Keratinocyte (primary cell): ENCODE results near the gene PKD1. TPM values are rescaled to one million over a fixed set of nuclear protein-coding genes. Genes with fewer than 3 reads are reported as not detected.
A peak's percentile ranks its signal among the peaks of the same experiment; 100 is the strongest.

Experiments
- DNase-seq: peaks from one replicate; pipeline ENCODE4 v3.0.0-alpha.2; 2011; ENCODE audit warnings: low read depth, missing footprints, low spot score
- FAIRE-seq: peaks from 2 replicates; lab custom pipeline; 2011; peaks lifted over from hg19 to GRCh38; lab: Jason Lieb, UNC
- H2AFZ ChIP-seq: 2 replicates; pipeline ENCODE4 v1.6.0; 2012; ENCODE audit warnings: low read length, control low read depth, inconsistent platforms; ENCODE audit not compliant: control insufficient read depth
- H3K27ac ChIP-seq: 2 replicates; pipeline ENCODE4 v1.5.1; 2011; ENCODE audit warnings: low read length; ENCODE audit not compliant: control insufficient read depth, insufficient read depth
- H3K27me3 ChIP-seq: 3 replicates; pipeline ENCODE4 v1.6.0; 2011; ENCODE audit warnings: low read length; ENCODE audit not compliant: control insufficient read depth, insufficient read depth; ENCODE audit errors: extremely low read depth
- H3K36me3 ChIP-seq, 2 experiments: 2 replicates in 1 of 2; 3 replicates in 1 of 2; pipeline ENCODE4 v1.5.1; 2011; ENCODE audit warnings: low read length in 2 of 2, mild to moderate bottlenecking in 1 of 2; ENCODE audit not compliant: control insufficient read depth in 2 of 2, insufficient read depth in 2 of 2; ENCODE audit errors: extremely low read depth in 1 of 2
- H3K4me1 ChIP-seq: 3 replicates; pipeline ENCODE4 v1.5.1; 2011; ENCODE audit warnings: low read length; ENCODE audit not compliant: control insufficient read depth, insufficient read depth; ENCODE audit errors: extremely low read depth
- H3K4me2 ChIP-seq: 3 replicates; pipeline ENCODE4 v1.6.0; 2011; ENCODE audit warnings: low read depth, low read length; ENCODE audit not compliant: control insufficient read depth, insufficient read depth; ENCODE audit errors: extremely low read depth
- H3K4me3 ChIP-seq, 3 experiments: fragments of 200-600 bp in 1 of 3; sonication (generic) in 1 of 3; 2 replicates in 2 of 3; 3 replicates in 1 of 3; pipeline ENCODE4 v1.5.1; 2011 to 2016; ENCODE audit warnings: low read length in 3 of 3, mild to moderate bottlenecking in 3 of 3, control low read depth in 2 of 3, inconsistent platforms in 1 of 3, low read depth in 1 of 3, mixed read lengths in 1 of 3, mixed run types in 1 of 3, moderate library complexity in 1 of 3; ENCODE audit not compliant: control insufficient read depth in 2 of 3, insufficient read depth in 2 of 3; ENCODE audit errors: extremely low read depth in 1 of 3
- H3K79me2 ChIP-seq: 2 replicates; pipeline ENCODE4 v1.6.0; 2012; ENCODE audit warnings: low read length; ENCODE audit not compliant: control insufficient read depth, insufficient read depth
- H3K9ac ChIP-seq: 3 replicates; pipeline ENCODE4 v1.6.0; 2011; ENCODE audit warnings: low read length; ENCODE audit not compliant: control insufficient read depth, insufficient read depth; ENCODE audit errors: extremely low read depth
- H3K9me1 ChIP-seq: 3 replicates; pipeline ENCODE4 v1.6.0; 2011; ENCODE audit warnings: low read length; ENCODE audit not compliant: control insufficient read depth, insufficient read depth; ENCODE audit errors: extremely low read depth
- H3K9me3 ChIP-seq: 2 replicates; pipeline ENCODE4 v1.5.1; 2012; ENCODE audit warnings: low read depth, low read length; ENCODE audit not compliant: control insufficient read depth
- H4K20me1 ChIP-seq: 3 replicates; pipeline ENCODE4 v1.6.0; 2011; ENCODE audit warnings: low read length; ENCODE audit not compliant: control insufficient read depth, insufficient read depth; ENCODE audit errors: extremely low read depth
- CTCF ChIP-seq, 3 experiments: IDR thresholded peaks in 1 of 3; conservative IDR thresholded peaks in 1 of 3; optimal IDR thresholded peaks in 1 of 3; 2 replicates in 2 of 3; 3 replicates in 1 of 3; pipeline versions ENCODE3 to v1.5.1; 2011; ENCODE audit warnings: low read length in 3 of 3, mild to moderate bottlenecking in 3 of 3, moderate library complexity in 2 of 3, control low read depth in 1 of 3, inconsistent platforms in 1 of 3; ENCODE audit not compliant: insufficient read depth in 2 of 3; ENCODE audit errors: extremely low read depth in 1 of 3
- EZH2 ChIP-seq: IDR thresholded peaks from one replicate; pipeline ENCODE4 v1.6.1; 2012; ENCODE audit warnings: inconsistent platforms, mild to moderate bottlenecking, low read length, moderate library complexity
- dilution Hi-C: fragments of 300-500 bp; cut with MboI; formaldehyde crosslinking; loops from one replicate; pipeline ENCODE4 v1.7.0; 2020; ENCODE audit warnings: low sequenced_read_pairs; ENCODE audit not compliant: extremely low pct_ligation_motif_present
- polyA plus RNA-seq, 5 experiments: library from polyadenylated mRNA; depleted of rRNA in 3 of 5; stranded (reverse) in 3 of 5; stranded (forward) in 1 of 5; unstranded in 1 of 5; fragments of >200 nt; gene quantifications; 1 replicate in 1 of 5; 2 replicates in 3 of 5; 3 replicates in 1 of 5; pipeline versions ENCODE4 v1.2.1 to v1.2.3, GENCODE V29; 2011 to 2012; ENCODE audit warnings: missing spikeins in 2 of 5, low read depth in 1 of 5, low replicate concordance in 1 of 5

Gene PKD1
- polyA plus RNA-seq, 1 donor (not counting 4 experiments of a cell fraction or from before 2014, with no cell fraction given) = 10.6 TPM

DNA sequence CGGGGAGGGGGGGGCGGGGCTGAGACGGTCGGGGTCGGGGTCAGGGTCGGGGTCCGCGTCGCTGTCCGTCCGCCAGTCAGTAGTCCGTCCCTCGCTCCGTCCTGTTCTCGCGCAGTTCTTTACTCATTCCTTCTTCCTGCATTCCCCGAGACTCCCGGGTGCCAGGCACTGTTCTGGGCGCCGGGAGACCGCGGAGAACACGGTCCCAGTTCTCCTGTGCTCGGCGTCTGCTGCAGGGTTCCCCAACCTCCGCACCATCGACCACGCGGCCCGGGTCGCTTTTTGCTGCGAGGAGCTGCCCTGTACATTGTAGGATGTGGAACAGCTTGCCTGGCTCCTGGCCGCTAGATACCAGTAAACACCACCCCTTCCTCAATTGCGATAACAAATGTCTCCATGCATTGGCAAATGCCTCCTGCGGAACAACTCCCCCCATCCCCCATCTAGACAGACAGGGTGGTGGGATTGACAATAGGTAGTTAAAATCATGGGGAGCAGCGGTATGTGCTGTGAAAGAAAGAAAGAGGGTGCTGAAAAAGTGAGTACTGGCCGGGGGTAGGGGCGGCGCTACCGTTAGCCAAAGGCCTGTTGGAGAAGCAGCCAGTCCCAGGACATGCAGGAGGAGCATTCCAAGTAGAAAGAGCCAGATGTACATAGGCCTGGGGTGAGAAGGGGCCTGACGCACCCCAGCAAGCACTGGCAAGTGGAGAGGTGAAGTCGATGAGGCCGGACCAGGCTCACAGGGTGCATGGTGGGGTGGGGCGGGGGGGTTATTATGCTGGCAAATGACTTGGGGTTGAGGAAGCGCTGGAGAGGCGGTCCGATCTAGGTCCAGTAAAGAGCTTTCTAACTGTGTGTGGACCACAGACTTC lies 20.5 kb upstream of the PKD1 start:
- H3K27me3 ChIP-seq = no peaks in the 10 kb centered on the region
- peaks cover 37% of the 10 kb centered on the region for H4K20me1 ChIP-seq
- H3K9me1 ChIP-seq = peaks cover 7% of the 10 kb centered on the region
- no peak for FAIRE-seq
- peak overlapping the region; percentile 70 for H3K27ac ChIP-seq
- no peak overlapping the region for H2AFZ ChIP-seq
- dilution Hi-C loops = no loop called here
- TF ChIP-seq EZH2 (no peak), CTCF (optimal IDR thresholded peaks at IDR 0.05 in 1 of 3, IDR thresholded peaks at IDR 0.05 in 1 of 3, conservative IDR thresholded peaks at IDR 0.05 in 1 of 3; ENCODE audit: extremely low read depth in 1 of 3, insufficient read depth in 2 of 3, low read length in 3 of 3) (no peak)
- peaks cover 74% of the 10 kb centered on the region for H3K79me2 ChIP-seq
- DNase-seq = no peak
- peaks cover 57% of the 10 kb centered on the region for H3K4me1 ChIP-seq
- H3K4me3 ChIP-seq = peak overlapping the region; percentile 91 to 94 (median 91)
- no peaks in the 10 kb centered on the region for H3K9me3 ChIP-seq
- H3K36me3 ChIP-seq = peaks cover 19 to 30% of the 10 kb centered on the region in 2 experiments
- peak overlapping the region; percentile 92 for H3K9ac ChIP-seq
- H3K4me2 ChIP-seq = peak overlapping the region; percentile 93

GRCh38 chr16:2155091-2155950 lies 19.6 kb upstream of the PKD1 start, which contains the start of gene TRAF7:
Gene TRAF7, plus strand, starts transcription at chr16:2155782. Its CDS starts 8,139 bp downstream, at chr16:2163921.
- TF ChIP-seq CTCF (optimal IDR thresholded peaks at IDR 0.05 in 1 of 3, IDR thresholded peaks at IDR 0.05 in 1 of 3, conservative IDR thresholded peaks at IDR 0.05 in 1 of 3; ENCODE audit: extremely low read depth in 1 of 3, insufficient read depth in 2 of 3, low read length in 3 of 3) = no peak
- TF ChIP-seq EZH2 = no peak
- H3K36me3 ChIP-seq = peaks cover 19 to 31% of the 10 kb centered on the region in 2 experiments
- peak within 1 kb of the TSS; percentile 94 for H3K9ac ChIP-seq
- H3K9me3 ChIP-seq = no peaks in the 10 kb centered on the region
- H3K4me1 ChIP-seq = peaks cover 58% of the 10 kb centered on the region
- H4K20me1 ChIP-seq = peaks cover 46% of the 10 kb centered on the region
- DNase-seq (peak; percentile 100), FAIRE-seq (peak; percentile 85)
- H3K79me2 ChIP-seq = peaks cover 70% of the 10 kb centered on the region
- peak within 1 kb of the TSS; percentile 79 for H3K27ac ChIP-seq
- peaks cover 11% of the 10 kb centered on the region for H3K9me1 ChIP-seq
- dilution Hi-C loops = no loop called here
- no peak within 1 kb of the TSS for H2AFZ ChIP-seq
- peak within 1 kb of the TSS; percentile 93 for H3K4me2 ChIP-seq
- H3K27me3 ChIP-seq = no peaks in the 10 kb centered on the region
- H3K4me3 ChIP-seq = peak within 1 kb of the TSS; percentile 91 to 94 (median 93)
